ENCODE measurements around the gene ACVR2B.
"Not testable (repeated sequence)": the region's sequence is repeated elsewhere in the genome, so short reads cannot be mapped to it uniquely, and the experiment has no call there.

The ACVR2B gene

DNA sequence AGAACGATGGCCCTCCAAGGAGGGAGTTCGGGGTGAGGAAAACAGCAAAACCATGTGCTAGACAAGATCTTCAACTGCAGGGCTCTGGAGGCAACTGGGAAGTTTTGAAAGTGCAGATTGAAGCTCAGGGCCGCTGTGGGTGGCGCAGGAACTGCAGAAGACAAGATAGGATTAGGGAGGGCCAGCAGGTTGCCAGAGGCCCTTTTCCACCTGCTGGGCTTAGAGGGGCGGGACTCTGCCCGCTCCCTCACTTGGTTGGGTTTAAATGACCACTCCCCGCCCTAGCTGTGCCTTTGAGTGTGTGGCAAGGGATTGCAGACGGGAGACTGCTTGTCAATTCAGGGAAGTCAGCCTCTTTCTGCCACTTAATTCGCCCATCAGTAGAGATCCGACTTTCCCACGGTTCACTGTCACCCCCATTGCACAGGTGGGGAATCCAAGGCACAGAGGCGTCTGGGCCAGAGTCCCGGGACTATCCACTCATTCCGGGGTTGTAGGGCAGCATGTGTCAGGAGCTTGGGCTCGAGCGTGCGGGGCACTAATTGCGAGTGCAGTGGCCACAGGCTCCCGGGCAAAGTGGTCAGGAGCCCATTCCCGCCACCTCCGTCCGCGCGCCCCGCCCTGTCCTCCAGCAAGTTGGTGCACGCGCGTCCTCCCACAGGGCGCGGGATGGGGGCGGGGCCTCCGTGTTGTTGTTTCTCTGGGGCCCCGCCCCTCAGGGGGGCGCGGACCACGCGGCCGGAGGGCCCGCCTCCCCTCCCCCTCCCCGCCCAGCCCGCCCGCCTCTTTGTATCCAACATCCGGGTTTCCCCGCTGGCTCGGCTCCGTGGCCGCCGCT lies at the start of gene ACVR2B:
Gene ACVR2B (plus strand): TSS at position 816 of the 838 bp plus-strand sequence. CDS start 433 bp downstream, outside the sequence.
- no peak for FAIRE-seq
- DNase-seq (ENCODE audit: extremely low spot score, insufficient read length, low read depth): peak; percentile 69

DNA sequence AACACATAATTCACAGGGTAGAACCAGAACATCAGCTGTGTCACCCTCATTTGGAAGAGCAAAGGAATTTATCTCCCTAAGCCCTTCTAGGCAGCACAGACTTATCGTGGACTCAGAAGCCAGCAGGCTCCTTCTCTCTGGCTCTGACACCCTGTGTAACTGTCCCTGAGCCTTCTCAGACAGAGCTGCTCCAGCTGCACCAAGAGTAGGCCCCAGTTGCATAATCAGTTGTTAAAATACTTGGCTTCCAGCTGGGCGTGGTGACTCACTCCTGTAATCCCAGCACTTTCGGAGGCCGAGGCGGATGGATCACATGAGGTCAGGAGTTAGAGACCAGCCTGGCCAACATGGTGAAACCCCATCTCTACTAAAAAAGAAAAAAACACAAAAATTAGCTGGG lies 49.4 kb upstream of the ACVR2B start:
- no peak for DNase-seq (ENCODE audit: extremely low spot score, insufficient read length, low read depth)
- FAIRE-seq: no peak

DNA sequence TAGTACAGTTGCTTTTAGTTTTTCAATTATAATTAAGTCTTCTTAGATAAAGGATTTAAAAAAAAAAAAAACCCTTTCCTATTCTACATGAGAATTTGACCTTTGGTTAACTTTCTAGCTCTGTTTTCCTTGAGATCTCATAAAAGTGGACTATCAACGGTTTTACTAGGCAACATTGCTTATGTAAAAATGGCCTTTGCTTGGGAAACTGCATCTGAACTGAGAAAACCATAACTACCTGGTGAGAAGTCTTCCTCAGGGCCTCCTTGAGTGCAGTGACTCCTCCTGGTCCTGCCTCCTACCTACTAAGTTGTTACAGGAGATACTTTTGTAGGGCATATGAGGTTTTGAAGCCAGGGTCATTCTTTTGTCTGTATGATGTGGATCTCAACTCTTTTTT lies 42.1 kb upstream of the ACVR2B start:
- DNase-seq (ENCODE audit: extremely low spot score, insufficient read length, low read depth): no peak
- FAIRE-seq: no peak

- FAIRE-seq: not testable (repeated sequence)
Measured at GRCh38 chr3:38420758-38421157, 32.9 kb upstream of the ACVR2B start.

DNA sequence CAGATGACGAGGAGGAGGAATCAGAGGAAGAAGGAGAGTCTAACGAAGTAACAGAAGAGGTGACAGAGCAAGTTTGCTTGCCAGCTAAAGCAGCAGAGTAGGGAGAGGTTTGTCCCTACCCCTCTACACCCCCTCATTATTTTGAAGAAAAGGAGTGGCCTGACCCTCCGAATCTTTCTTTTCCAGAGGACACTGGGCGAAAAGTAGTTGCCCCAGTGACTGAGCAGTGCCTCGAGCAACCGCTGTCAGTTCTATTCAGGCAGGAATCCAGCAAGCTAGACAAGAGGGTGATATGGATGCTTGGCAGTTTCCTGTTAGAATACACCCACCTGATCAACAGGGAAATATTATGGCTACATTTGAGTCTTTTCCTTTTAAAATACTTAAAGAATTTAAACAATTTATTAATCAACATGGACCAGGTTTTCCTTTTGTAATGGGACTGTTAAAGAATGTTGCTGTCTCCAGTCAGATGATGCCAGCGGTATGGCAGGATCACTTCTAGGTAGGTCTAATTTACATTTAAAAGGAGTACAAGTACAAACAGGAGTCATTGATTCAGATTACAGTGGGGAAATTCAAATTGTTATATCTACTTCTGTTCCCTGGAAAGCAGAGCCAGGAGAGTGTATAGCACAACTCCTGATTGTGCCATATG lies 31.9 kb upstream of the ACVR2B start:
- DNase-seq (ENCODE audit: extremely low spot score, insufficient read length, low read depth) (no peak), FAIRE-seq (no peak)

More at GRCh38 chr3:38420758-38421157, 32.9 kb upstream of the ACVR2B start:
- not testable (repeated sequence) for DNase-seq (ENCODE audit: extremely low spot score, insufficient read length, low read depth)

DNA sequence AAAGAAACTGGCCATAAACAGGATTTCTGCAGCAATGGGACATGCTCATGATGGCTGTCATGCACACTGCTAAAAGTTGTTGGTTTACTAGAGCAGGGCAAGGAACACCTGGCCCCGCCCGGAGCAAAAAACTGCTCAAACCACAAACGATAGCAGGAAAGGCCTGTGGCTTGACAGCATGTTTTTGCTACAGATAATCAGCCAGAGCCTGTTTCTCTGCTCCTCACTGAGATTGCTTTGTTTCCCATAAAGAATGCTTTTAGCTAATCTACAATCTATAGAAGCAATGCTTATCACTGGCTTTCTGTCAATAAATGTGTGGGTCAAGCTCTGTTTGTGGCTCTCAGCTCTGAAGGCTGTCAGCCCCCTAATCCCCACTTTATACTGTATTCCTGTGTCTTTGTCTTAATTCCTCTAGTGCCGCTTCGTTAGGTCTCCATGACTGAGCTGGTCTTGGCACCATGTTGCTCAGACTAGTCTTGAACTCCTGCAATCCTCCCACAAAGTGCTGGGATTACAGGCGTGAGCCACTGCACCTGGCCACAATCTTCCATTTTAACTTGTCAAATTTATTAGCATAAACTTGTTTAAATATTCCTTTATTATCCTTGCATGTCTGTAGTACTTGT lies 26.8 kb upstream of the ACVR2B start:
- FAIRE-seq: not testable (repeated sequence)

DNA sequence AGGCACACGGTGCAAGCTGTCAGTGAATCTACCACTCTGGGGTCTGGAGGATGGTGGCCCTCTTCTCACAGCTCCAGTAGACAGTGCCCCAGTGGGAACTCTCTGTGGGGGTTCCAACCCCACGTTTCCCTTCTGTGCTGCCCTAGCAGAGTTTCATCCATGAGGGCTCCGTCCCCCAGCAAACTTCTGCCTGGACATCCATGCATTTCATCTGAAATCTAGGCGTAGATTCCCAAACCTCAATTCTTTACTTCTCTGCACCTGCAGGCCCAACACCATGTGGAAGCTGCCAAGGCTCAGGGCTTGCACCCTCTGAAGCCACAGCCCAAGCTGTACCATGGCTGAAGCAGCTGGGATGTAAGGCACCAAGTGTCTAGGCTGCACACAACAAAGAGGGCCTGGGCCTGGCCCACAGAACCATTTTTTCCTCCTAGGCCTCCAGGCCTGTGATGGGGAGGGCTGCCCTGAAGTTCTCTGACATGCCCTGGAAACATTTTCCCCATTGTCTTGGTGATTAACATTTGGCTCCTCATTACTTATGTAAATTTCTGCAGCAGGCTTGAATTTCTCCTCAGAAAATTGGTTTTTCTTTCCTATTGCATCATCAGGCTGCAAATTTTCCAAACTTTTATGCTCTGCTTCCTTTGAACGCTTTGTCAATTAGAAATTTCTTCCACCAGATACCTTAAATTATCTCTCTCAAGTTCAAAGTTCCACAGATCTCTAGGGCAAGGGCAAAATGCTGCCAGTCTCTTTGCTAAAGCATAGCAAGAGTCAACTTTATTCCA lies 20.6 kb upstream of the ACVR2B start:
- not testable (repeated sequence) for FAIRE-seq; DNase-seq (ENCODE audit: extremely low spot score, insufficient read length, low read depth)

More for the DNA sequence above, 26.8 kb upstream of the ACVR2B start:
- DNase-seq (ENCODE audit: extremely low spot score, insufficient read length, low read depth): not testable (repeated sequence)

GRCh38 chr3:38433661-38434060 lies 20.0 kb upstream of the ACVR2B start:
- FAIRE-seq; DNase-seq (ENCODE audit: extremely low spot score, insufficient read length, low read depth): not testable (repeated sequence)

GRCh38 chr3:38438436-38439069 lies 15.1 kb upstream of the ACVR2B start:
- peak; percentile 5 for FAIRE-seq
- not testable (repeated sequence) for DNase-seq (ENCODE audit: extremely low spot score, insufficient read length, low read depth)

GRCh38 chr3:38443205-38443604 lies 10.5 kb upstream of the ACVR2B start:
- DNase-seq (ENCODE audit: extremely low spot score, insufficient read length, low read depth); FAIRE-seq: not testable (repeated sequence)

DNA sequence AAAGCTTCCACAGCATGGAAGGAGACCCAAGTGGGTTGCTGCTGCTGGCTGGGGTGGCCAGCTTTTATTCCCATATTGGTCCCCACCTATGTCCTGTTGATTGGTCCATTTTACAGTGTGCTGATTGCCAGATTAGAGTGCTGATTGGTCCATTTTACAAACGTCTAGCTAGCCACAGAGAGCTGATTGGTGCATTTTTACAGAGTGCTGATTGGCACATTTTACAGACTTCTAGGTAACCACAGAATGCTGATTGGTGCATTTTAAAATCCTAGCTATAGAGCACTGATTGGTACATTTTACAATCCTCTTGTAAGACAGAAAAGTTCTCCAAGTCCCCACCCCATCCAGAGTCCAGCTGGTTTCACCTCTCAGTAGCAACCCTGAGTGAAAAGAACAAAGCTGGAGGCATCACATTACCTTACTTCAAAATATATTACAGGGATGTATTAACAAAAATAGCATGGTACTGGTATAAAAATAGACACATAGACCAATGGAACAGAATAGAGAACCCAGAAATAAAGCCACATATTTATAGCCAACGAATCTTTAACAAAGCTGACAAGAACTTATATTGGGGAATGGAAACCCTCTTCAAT lies 7.5 kb upstream of the ACVR2B start:
- FAIRE-seq (no peak), DNase-seq (ENCODE audit: extremely low spot score, insufficient read length, low read depth) (no peak)

DNA sequence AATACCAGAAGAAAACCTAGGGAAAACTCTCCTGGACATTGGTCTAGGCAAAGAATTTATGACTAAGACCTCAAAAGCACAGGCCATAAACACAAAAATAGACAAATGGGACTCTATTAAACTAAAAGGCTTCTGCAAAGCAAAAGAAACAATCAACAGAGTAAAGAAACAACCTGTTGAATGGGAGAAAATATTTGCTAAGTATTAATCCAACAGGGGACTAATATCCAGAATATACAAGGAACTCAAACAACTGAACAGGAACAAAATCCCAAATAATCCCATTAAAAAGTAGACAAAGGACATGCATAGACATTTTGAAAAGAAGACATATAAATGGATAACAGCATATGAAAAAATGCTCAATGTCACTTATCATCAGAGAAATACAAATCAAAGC lies 6.9 kb upstream of the ACVR2B start:
- DNase-seq (ENCODE audit: extremely low spot score, insufficient read length, low read depth) (no peak), FAIRE-seq (no peak)

DNA sequence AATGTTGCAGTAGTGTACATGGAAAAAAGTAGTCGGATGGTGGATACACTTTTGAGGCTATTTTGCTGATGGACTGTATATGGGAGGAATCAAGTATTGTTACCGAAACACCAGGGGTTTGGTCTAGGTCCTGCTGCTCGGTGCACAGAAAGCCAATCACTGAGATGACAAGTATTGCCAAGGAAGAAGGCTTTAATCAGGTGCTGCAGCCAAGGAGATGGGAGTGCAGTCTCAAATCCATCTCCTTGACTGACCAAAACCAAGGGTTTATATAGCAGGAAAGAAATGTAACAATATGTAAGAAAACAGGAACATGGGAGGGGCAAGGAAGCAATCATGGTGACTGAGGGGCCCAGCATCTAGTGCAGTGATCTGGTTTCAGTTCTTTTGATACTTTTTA lies 2.8 kb upstream of the ACVR2B start:
- DNase-seq (ENCODE audit: extremely low spot score, insufficient read length, low read depth): no peak
- no peak for FAIRE-seq

DNA sequence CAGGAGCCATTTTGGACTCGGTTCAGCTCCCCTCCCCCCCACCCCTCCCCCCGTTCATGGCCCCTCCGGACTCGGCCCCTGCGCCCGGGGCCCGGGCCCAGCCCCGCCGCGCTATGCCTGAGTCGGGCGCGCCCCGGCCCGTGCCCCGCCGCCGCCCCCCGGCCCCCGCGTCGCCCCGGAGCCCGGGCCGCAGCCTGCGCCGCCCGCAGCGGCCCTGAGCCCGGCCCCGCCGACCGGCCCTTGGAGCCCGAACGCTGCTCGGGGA lies 155 bp downstream of the ACVR2B start:
- DNase-seq (ENCODE audit: extremely low spot score, insufficient read length, low read depth): no peak
- FAIRE-seq: no peak

DNA sequence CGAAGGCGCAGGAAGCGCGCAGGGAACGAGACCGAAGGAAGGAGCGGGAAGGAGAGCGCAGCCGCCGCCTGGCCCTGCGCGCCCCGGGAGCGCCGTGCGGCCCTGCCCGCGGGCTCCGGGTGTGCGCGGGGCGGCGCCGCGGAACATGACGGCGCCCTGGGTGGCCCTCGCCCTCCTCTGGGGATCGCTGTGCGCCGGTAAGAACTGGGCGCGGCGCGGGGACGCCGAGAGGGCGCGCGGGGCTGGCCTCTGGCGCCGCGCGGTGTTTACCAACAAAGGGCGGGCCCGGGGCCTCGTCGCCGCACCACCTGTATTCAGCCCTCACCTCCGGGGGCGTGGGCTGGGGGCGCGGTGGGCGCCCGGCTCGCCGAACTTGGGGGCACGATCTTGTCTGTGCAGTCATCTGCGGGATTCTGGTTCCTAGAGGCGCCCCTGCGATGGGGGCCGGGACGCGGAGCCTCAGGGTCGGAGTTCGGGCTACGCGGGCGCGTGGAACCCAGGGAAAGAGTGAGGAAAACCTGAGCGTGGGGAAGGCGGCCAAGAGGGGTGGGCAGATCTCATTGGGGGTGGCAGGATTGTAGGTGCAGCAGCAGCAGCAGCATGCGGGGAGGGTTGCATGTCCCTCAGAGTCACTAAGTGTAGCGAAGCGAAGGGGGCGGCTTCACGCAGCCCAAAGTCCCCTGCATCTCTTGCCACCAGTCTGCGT lies 641 bp downstream of the ACVR2B start:
- FAIRE-seq: no peak

GRCh38 chr3:38454884-38455638 lies 1.4 kb downstream of the ACVR2B start:
- DNase-seq (ENCODE audit: extremely low spot score, insufficient read length, low read depth) (no peak), FAIRE-seq (no peak)

More for the DNA sequence above, 641 bp downstream of the ACVR2B start:
- no peak for DNase-seq (ENCODE audit: extremely low spot score, insufficient read length, low read depth)

- no peak for FAIRE-seq
- DNase-seq (ENCODE audit: extremely low spot score, insufficient read length, low read depth): no peak
Measured at GRCh38 chr3:38455639-38456430, 2.1 kb downstream of the ACVR2B start.

All from GM18507 (cell line).